Activated T-cell treated with anti-CD3 and anti-CD28 coated beads, Interleukin-2, amount 50 U/mL, for 4 hours (primary cell): ENCODE results near the gene NFYC. TPM values are rescaled to one million over a fixed set of nuclear protein-coding genes. Genes with fewer than 3 reads are reported as not detected.
A peak's percentile ranks its signal among the peaks of the same experiment; 100 is the strongest.
"Not testable (repeated sequence)": the region's sequence is repeated elsewhere in the genome, so short reads cannot be mapped to it uniquely, and the experiment has no call there.

ENCODE experiments used
- ATAC-seq, 2 donors: fragments of 200-7000 bp; cut with Tn5 transposase; one replicate each; pipeline ENCODE4 v1.10.0; 2021
- DNase-seq: peaks from one replicate; pipeline ENCODE4 v3.0.0-alpha.2; 2020
- H3K27me3 Mint-ChIP-seq: one replicate; pipeline ENCODE4 v1.8.0; 2021; ENCODE audit warnings: low read depth, mixed read lengths
- H3K36me3 Mint-ChIP-seq: one replicate; pipeline ENCODE4 v1.8.0; 2022; ENCODE audit warnings: mixed read lengths; ENCODE audit not compliant: insufficient read depth
- H3K4me1 Mint-ChIP-seq: one replicate; pipeline ENCODE4 v1.8.0; 2021; ENCODE audit warnings: low read depth, mixed read lengths
- H3K4me3 Mint-ChIP-seq: one replicate; pipeline ENCODE4 v1.8.0; 2021; ENCODE audit warnings: mild to moderate bottlenecking, moderate library complexity, mixed read lengths
- H3K9me3 Mint-ChIP-seq: one replicate; pipeline ENCODE4 v1.8.0; 2021; ENCODE audit warnings: mixed read lengths
- total RNA-seq, 3 donors: library from RNA; stranded (reverse); gene quantifications; one replicate each; pipeline ENCODE4 v1.2.1, GENCODE V29; 2021

NFYC gene
- total RNA-seq, 3 donors from 2014 or later, result 59.8 to 72.8 (median 67.0) TPM

DNA sequence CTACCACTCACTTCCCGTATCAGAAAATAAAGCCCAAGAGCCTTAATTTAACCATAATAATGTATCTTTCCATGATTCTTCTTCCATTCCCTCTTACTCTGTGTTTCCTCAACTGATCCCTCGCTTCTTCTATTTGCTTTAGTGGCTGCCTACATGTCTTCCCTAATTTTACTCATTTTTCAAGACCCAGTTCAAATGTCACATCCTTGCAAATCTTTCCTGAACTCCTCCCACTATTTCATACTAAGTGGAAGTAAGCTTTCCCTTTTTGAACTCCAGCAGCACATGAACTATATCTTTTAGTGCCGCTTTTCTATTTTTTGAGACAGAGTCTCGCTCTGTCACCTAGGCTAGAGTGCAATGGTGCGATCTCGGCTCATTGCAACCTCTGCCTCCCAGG, 3.8 kb upstream of the NFYC start:
- Mint-ChIP-seq H3K4me3 (no peak overlapping the region), H3K4me1 (peaks cover 20% of the 10 kb centered on the region), H3K9me3 (peaks cover 3% of the 10 kb centered on the region), H3K27me3 (no peaks in the 10 kb centered on the region), H3K36me3 (peaks cover 15% of the 10 kb centered on the region)
- no peak for ATAC-seq
- no peak for DNase-seq

DNA sequence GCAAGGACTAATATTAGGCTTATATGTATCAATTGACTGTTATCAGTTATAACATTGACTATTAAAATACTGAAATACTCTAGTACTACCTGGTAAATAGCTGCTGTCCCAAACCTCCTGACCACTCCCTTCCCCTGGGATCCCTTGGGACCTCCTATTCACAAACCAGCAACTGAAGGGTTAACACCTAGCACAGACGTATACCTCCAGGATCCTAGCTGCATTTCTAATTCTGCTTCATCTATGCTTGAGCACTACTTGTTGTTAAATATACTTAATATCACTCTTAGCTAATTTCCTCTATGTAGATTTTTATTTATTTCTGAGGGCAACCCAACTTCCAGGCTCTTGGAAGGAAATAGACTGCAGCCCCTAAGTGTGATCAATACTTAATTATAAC, 1.8 kb upstream of the NFYC start:
- H3K36me3 Mint-ChIP-seq, result peaks cover 15% of the 10 kb centered on the region
- peaks cover 3% of the 10 kb centered on the region for H3K9me3 Mint-ChIP-seq
- H3K4me3 Mint-ChIP-seq, result no peak overlapping the region
- ATAC-seq (no peak), DNase-seq (no peak)
- H3K4me1 Mint-ChIP-seq, result peaks cover 40% of the 10 kb centered on the region
- no peaks in the 10 kb centered on the region for H3K27me3 Mint-ChIP-seq

DNA sequence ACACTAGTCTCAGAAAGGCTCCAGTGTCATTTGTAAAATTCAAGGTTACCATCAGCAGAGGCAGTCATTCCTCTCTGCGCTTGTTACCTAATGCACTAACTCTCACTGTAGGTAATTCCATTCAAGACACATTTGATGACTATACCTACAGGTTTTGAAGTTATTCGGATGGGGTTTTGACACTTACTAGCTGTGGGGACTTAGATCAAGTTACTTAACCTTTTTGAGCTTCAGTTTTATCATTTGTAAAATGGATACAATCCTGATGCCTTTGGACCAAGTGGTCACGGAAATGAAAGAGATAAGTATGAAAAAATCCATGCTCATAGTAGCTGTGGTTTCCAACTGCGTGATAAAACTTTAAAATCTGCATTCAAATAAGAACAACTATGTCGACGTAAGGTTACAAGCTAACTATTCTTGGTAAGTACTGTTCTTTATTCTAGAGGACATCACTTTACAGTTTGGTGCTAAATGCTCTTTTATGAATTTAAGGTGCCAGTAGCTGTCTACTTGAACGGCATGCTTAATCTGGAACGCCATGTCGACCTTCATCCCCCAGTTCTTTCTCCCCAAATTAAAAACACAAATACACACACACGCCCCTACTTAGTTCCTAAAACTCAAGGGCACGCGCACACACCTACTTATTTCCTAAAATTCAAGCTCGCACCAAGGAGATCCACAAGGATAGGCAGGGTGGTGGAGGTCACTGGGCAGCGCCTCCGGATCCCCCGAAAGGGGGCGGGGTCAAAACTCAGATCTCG, 550 bp upstream of the NFYC start:
- ATAC-seq (no peak), DNase-seq (no peak)
- H3K9me3 Mint-ChIP-seq, result peaks cover 3% of the 10 kb centered on the region
- no peaks in the 10 kb centered on the region for H3K27me3 Mint-ChIP-seq
- H3K36me3 Mint-ChIP-seq, result peaks cover 11% of the 10 kb centered on the region
- peaks cover 49% of the 10 kb centered on the region for H3K4me1 Mint-ChIP-seq
- peak overlapping the region; percentile 90 for H3K4me3 Mint-ChIP-seq

DNA sequence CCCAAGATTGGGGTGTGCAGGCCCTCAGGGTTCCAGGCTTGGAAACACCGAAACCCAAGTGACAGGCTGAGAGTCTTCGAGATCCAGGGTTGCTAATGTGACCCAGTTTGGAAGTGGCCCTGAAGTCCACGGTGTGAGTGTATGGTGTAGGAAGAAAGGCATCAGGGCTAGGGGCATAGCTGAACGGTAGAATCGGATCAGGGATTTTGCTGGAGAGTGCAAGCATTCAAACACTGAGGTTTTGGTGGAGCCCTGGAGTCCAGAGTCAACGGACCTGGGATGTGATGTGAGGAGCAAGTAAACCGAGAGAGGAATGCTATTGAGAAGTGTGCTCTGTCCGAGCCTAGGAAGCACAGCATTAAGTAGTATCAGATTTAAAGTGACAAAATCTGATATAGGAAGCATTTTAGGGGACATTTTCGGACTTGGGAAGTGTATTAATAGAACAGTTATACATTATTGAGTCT, 958 bp downstream of the NFYC start:
- Mint-ChIP-seq H3K27me3 (no peaks in the 10 kb centered on the region), H3K4me1 (peaks cover 63% of the 10 kb centered on the region), H3K9me3 (no peaks in the 10 kb centered on the region), H3K4me3 (peak overlapping the region; percentile 90), H3K36me3 (peaks cover 9% of the 10 kb centered on the region)
- ATAC-seq, result no peak
- DNase-seq, result no peak

DNA sequence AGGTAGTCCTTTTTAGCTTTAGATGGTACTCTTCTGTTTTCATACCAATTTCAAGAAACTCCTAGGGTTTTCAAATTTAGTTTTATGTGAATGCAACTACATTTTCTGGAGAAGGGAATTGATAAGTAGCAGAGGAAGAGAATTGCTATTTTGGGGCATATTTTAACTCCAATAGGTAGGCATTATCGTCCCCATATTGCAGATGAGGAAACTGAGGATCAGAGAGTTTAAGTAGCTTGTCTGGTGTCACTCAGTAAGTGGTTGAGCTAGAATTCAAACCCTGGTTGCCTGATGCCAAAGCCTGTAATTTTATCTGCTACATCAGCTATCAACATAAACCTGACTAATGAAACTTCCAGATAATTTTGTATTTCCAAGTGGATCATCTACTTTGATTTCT, 1.9 kb downstream of the NFYC start:
- ATAC-seq (no peak), DNase-seq (no peak)
- H3K36me3 Mint-ChIP-seq, result peaks cover 6% of the 10 kb centered on the region
- no peaks in the 10 kb centered on the region for H3K9me3 Mint-ChIP-seq
- peak overlapping the region; percentile 90 for H3K4me3 Mint-ChIP-seq
- H3K27me3 Mint-ChIP-seq, result no peaks in the 10 kb centered on the region
- peaks cover 68% of the 10 kb centered on the region for H3K4me1 Mint-ChIP-seq

DNA sequence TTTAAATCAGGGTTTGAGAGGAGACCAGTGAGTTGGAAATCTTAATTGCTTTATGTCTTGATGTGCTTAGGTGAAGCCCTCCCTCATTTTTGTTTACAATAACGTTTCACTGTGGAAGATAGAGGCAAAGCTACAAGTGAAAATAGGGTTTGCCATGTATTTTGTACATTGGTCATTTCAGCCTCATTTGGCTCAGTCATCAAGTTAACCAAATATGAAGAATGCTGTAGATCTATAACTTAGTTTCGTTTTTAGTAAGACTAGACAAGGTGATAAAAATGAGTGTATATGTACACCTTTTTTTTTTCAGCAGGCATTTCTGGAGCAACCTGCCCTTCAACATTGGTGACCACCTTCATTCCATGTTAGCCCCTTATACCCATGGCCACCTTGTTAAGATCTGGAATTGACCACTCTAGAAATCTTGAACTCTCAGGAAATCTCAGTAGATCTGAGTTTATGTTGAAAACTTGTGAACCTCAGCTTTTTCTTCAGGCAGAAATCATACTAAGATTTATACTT, 2.9 kb downstream of the NFYC start:
- no peak for ATAC-seq
- no peak for DNase-seq
- peak overlapping the region; percentile 90 for H3K4me3 Mint-ChIP-seq

DNA sequence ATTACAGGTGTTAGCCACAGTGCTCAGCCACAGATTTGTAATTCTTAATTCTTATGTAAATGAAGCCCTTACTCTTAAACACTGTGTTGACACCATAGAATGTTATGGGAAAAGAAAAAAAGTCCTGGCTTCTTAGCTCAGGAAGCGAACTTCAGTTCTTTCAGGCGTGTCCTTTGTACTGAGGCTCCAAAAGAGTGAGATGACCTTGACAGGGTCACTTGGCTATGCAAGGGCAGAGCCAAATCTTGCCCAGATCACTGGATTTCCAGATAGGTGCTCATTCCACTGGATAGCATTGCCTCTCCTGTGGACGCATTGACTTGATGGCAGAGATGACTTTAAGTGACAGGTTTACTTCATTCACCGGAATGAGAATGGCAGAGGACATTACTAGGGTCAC, 4.8 kb downstream of the NFYC start:
- ATAC-seq (no peak), DNase-seq (no peak)
- Mint-ChIP-seq H3K27me3 (no peaks in the 10 kb centered on the region), H3K9me3 (no peaks in the 10 kb centered on the region), H3K4me1 (peaks cover 79% of the 10 kb centered on the region), H3K4me3 (no peak overlapping the region), H3K36me3 (peaks cover 4% of the 10 kb centered on the region)

More for the DNA sequence above, 2.9 kb downstream of the NFYC start:
- Mint-ChIP-seq H3K36me3 (peaks cover 6% of the 10 kb centered on the region), H3K4me1 (peaks cover 78% of the 10 kb centered on the region), H3K9me3 (no peaks in the 10 kb centered on the region), H3K27me3 (no peaks in the 10 kb centered on the region)

DNA sequence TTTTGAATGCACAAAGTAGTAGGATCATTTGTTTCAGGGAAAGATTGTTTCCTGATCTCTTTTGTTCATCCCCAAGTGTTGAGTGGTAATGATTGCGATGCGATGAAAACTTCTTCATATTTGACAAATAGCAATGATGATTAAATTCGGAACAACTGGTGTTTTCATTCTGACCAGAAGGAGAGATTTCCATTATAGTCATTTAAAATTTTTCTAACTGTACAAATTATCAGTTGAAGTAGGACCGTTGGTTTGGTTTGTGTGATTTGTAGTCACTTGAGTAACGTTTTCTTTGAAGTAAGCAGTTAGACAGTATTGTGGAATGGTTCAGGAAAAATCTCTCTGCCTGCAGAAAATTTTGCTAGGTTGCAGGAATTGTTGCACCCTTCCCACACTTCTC, 5.9 kb downstream of the NFYC start:
- H3K4me3 Mint-ChIP-seq, result no peak overlapping the region
- ATAC-seq (no peak), DNase-seq (no peak)
- no peaks in the 10 kb centered on the region for H3K9me3 Mint-ChIP-seq
- peaks cover 81% of the 10 kb centered on the region for H3K4me1 Mint-ChIP-seq
- peaks cover 4% of the 10 kb centered on the region for H3K36me3 Mint-ChIP-seq
- H3K27me3 Mint-ChIP-seq, result no peaks in the 10 kb centered on the region

DNA sequence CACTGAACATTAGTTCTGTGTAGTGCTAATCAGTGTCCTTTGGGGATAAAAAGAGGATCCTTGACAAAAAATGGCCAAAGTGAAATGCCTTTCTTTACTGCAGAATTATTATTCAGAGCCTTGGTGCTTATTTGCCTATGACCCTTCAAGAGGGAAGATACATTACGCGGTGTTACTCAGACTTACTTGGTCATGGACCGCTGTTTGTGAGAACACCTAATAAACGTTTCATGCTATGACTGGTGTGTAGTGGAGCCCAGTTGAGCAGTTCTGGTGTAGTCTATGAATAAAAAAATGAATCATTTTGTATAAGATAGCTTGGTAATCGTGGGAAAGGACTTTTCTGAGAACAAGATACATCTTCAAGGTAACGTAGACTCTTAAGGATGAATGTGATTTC, 8.3 kb downstream of the NFYC start:
- ATAC-seq (peak; percentile 69 to 70), DNase-seq (no peak)

DNA sequence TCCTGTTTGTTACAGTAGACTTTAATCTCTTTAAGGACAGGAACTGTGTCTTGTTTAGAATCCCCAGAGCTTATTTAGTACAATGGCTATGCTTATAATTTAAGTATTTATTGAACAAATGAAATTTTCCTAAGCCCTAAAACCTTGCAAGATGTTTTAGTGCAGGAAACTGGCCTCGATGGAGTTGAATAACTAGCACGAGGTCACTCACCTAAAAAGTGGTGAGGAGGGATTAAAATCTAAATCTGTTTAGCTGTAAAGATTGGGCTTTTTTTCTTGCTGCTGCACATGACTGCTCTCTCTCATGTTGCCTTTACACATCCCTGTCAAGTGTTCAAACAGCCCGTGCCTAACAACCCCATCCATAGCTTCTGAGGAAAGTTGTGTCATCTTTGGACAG, 10.2 kb downstream of the NFYC start:
- no peaks in the 10 kb centered on the region for H3K9me3 Mint-ChIP-seq
- ATAC-seq (no peak), DNase-seq (no peak)
- H3K36me3 Mint-ChIP-seq, result peaks cover 3% of the 10 kb centered on the region
- no peaks in the 10 kb centered on the region for H3K27me3 Mint-ChIP-seq
- peaks cover 64% of the 10 kb centered on the region for H3K4me1 Mint-ChIP-seq
- no peak overlapping the region for H3K4me3 Mint-ChIP-seq

More for the DNA sequence above, 8.3 kb downstream of the NFYC start:
- H3K27me3 Mint-ChIP-seq, result no peaks in the 10 kb centered on the region
- peak overlapping the region; percentile 19 for H3K4me3 Mint-ChIP-seq
- no peaks in the 10 kb centered on the region for H3K9me3 Mint-ChIP-seq
- peaks cover 75% of the 10 kb centered on the region for H3K4me1 Mint-ChIP-seq
- peaks cover 4% of the 10 kb centered on the region for H3K36me3 Mint-ChIP-seq

DNA sequence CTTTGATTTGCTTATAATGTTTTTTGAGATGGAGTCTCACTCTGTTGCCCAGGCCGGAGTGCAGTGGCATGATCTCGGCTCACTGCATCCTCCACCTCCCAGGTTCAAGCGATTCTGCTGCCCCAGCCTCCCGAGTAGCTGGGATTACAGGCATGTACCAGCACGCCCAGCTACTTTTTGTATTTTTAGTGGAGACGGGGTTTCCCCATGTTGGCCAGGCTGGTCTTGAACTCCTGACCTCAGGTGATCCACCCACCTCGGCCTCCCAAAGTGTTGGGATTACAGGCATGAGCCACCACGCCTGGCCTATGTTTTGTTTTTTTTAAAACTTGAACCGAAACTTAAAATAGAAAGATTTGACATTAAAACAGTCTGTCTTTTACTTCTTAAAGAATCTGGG, 11.3 kb downstream of the NFYC start:
- not testable (repeated sequence) for H3K36me3 Mint-ChIP-seq, ATAC-seq, H3K9me3 Mint-ChIP-seq, H3K4me3 Mint-ChIP-seq, H3K27me3 Mint-ChIP-seq, DNase-seq
- H3K4me1 Mint-ChIP-seq, result peaks cover 54% of the 10 kb centered on the region

DNA sequence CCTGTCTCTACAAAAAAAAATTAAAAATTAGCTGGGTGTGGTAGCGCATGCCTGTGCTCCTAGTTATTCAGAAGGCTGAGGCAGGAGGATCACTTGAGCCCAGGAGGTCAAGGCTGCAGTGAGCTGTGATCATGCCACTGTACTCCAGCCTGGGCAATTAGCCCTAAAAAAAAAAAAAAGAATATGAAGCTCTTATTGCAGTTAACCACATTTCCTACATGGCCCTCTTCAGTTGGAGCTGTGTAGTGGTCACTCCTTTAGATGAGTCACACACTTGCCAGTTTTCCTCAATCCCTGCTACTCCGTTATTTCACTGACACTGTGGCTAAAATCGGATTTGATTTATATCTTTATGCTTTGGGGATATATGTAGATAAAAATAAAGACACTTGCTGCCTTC, 11.8 kb downstream of the NFYC start:
- no peak for DNase-seq
- no peak overlapping the region for H3K4me3 Mint-ChIP-seq
- H3K36me3 Mint-ChIP-seq, result no peaks in the 10 kb centered on the region
- H3K9me3 Mint-ChIP-seq, result no peaks in the 10 kb centered on the region
- H3K4me1 Mint-ChIP-seq, result peaks cover 56% of the 10 kb centered on the region
- H3K27me3 Mint-ChIP-seq, result no peaks in the 10 kb centered on the region
- no peak for ATAC-seq

DNA sequence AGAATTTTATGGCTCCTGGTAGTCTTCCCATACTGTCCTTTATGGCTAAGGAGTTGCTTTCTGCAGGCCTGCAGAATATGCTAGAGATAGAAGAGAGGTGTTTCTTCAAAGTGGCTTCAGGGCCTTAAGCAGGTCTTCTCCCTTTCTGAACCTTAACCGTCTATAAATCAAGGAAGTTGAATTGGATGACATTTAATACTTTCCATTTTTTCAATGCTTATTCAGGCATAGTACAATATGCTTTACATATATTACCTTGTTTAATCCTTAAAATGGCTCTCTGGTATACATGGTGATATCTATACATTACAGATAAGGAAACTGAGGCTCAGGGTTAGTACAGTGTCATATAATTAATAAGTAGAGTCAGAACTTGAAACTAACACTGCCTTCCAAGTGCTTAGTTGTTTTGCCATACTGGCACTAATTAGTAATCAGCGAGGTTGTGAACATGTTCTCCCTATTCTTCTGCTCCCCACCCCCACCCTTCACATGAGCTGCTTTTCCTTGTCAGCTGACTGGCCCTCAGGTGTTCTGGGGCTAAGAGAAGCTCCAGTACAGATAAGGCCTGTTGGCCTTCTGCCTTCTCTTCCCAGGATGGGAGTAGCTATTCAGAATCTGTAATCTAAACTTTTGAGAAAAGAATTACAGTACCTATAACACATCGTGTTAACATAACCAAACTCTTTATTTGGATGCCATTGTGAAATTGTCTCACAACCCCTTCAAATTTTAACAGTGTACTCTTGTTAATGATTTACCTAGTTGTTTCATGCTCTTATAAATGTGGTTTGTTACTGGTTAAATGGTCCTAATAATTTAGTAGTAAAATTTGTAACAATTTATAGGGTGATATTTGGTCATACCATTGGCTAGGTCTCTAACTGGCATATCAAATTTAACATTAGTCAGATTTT, 13.6 kb downstream of the NFYC start:
- Mint-ChIP-seq H3K36me3 (no peaks in the 10 kb centered on the region), H3K4me1 (peaks cover 58% of the 10 kb centered on the region), H3K9me3 (no peaks in the 10 kb centered on the region), H3K4me3 (no peak overlapping the region), H3K27me3 (no peaks in the 10 kb centered on the region)
- DNase-seq, result no peak
- no peak for ATAC-seq

DNA sequence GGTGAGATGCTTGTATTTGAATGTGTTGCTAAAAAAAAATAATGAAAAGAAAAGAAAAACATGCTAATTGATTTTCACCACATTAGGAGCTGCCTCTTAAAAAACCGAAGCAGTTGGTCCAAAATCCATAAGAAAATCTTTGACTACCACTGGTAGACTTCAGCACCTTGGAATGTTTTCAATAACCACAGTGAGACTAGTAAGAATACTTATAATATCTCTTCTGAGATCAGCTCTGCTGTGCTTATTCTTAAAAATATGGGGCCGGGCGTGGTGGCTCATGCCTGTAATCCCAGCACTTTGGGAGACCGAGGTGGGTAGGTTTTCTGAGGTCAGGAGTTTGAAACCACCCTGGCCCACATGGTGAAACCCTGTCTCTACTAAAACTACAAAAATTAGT, 15.1 kb downstream of the NFYC start:
- peaks cover 64% of the 10 kb centered on the region for H3K4me1 Mint-ChIP-seq
- no peaks in the 10 kb centered on the region for H3K36me3 Mint-ChIP-seq
- no peaks in the 10 kb centered on the region for H3K9me3 Mint-ChIP-seq
- ATAC-seq, result no peak
- no peaks in the 10 kb centered on the region for H3K27me3 Mint-ChIP-seq
- DNase-seq, result no peak
- no peak overlapping the region for H3K4me3 Mint-ChIP-seq
